Naive thymus-derived CD8-positive, alpha-beta T cell (primary cell): ENCODE results near the gene VAT1. TPM values are rescaled to one million over a fixed set of nuclear protein-coding genes. Genes with fewer than 3 reads are reported as not detected.
"Not testable (repeated sequence)": the region's sequence is repeated elsewhere in the genome, so short reads cannot be mapped to it uniquely, and the experiment has no call there.

Source experiments
- ATAC-seq, 2 donors: fragments of 150-1000 bp; cut with Tn5 transposase in 1 of 2; sonication (Bioruptor Pico), chemical (Tn5 transposase) in 1 of 2; 1 replicate in 1 of 2; 2 replicates in 1 of 2; pipeline ENCODE4 v1.10.0; 2021; ENCODE audit warnings: mild to moderate bottlenecking in 2 of 2, moderate library complexity in 2 of 2
- POLR2A ChIA-PET: fragments of 350-600 bp; sonication (Branson Sonifier 250); formaldehyde crosslinking; loops from one replicate; lab custom pipeline; 2021; ENCODE audit warnings: antibody characterized with exemption; lab: Charles Lee
- DNase-seq, 10 donors: peaks; one replicate each; pipeline versions ENCODE4 v3.0.0 to v3.0.0-alpha.2; 2020 to 2022
- H3K27ac Mint-ChIP-seq, 10 donors: one replicate each; pipeline ENCODE4 v1.8.0; 2020 to 2022; ENCODE audit warnings: mild to moderate bottlenecking in 10 of 10, mixed read lengths in 10 of 10, moderate library complexity in 4 of 10, inconsistent platforms in 1 of 10
- H3K27me3 Mint-ChIP-seq, 5 donors: one replicate each; pipeline ENCODE4 v1.8.0; 2021 to 2022; ENCODE audit warnings: mixed read lengths in 5 of 5
- H3K36me3 Mint-ChIP-seq, 3 donors: one replicate each; pipeline ENCODE4 v1.8.0; 2020 to 2022; ENCODE audit warnings: mixed read lengths in 3 of 3, mild to moderate bottlenecking in 2 of 3, inconsistent platforms in 1 of 3
- H3K4me1 Mint-ChIP-seq, 4 donors: one replicate each; pipeline ENCODE4 v1.8.0; 2021 to 2022; ENCODE audit warnings: mixed read lengths in 4 of 4
- H3K4me3 Mint-ChIP-seq, 10 donors: one replicate each; pipeline ENCODE4 v1.8.0; 2020 to 2022; ENCODE audit warnings: mild to moderate bottlenecking in 10 of 10, mixed read lengths in 10 of 10, moderate library complexity in 6 of 10, inconsistent platforms in 1 of 10
- H3K9me3 Mint-ChIP-seq, 9 donors: one replicate each; pipeline ENCODE4 v1.8.0; 2020 to 2022; ENCODE audit warnings: mixed read lengths in 9 of 9, mild to moderate bottlenecking in 3 of 9, inconsistent platforms in 1 of 9, moderate library complexity in 1 of 9
- polyA plus RNA-seq, 3 donors: library from polyadenylated mRNA; unstranded; fragments of 300-500 nt; fragmentation: Illumina TruSeq; gene quantifications; one replicate each; pipeline ENCODE4 v1.2.3, GENCODE V29; 2021
- total RNA-seq, 8 experiments: library from RNA in 2 of 8; stranded (reverse) in 2 of 8; gene quantifications; one replicate each; pipeline ENCODE4 v1.2.3 and lab custom pipeline; 2021 to 2026

The VAT1 gene
- total and polyA plus RNA-seq, 5 experiments from 2014 or later: 24.7 to 42.2 (median 33.9) TPM

DNA sequence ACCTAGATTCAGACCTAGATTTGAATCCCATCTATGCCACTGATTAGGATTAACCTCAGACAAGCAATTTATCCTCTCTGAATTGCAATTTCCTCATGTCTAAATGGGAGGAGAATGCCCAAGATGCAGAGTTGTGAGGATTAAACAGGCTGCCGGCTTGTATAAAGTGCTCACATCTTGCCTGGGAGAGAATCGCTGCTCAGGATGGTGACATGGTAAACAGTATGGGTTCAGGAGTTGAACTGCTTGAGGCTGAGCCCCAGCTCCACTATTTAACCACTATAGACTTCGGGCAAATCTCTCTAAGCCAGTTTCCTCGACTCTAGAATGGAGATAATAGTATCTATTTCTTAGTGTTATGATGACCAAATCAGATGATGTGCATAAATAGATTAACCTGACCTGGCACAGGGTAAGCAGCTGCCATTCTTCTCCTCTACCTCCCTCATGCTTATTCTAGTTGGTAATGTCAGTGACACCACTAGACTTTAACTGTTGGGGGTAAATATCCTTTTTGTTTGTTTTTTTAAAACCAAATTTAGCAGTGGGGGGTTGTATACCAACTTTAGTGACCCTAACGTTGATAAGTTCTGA lies 24.7 kb downstream of the VAT1 start:
- Mint-ChIP-seq H3K4me1 (peaks cover 16 to 35% (median 27%) of the 10 kb centered on the region in 4 donors), H3K27me3 (no peaks in the 10 kb centered on the region), H3K27ac (peak overlapping the region; percentile 91 to 100 (median 99)), H3K4me3 (peak overlapping the region; percentile 93 to 98 (median 96)), H3K36me3 (peaks cover 0 to 47% (median 11%) of the 10 kb centered on the region in 3 donors), H3K9me3 (no peaks in the 10 kb centered on the region)
- DNase-seq (no peak), ATAC-seq (no peak)
- POLR2A ChIA-PET: interaction anchor here (0.6 to 2.8 kb wide), 35 partner anchors 9 to 1309 kb away, joined by 3 to 44 read pairs (median 6); partner anchors contain the start of genes AARSD1, BECN1, BRCA1 and CNP

DNA sequence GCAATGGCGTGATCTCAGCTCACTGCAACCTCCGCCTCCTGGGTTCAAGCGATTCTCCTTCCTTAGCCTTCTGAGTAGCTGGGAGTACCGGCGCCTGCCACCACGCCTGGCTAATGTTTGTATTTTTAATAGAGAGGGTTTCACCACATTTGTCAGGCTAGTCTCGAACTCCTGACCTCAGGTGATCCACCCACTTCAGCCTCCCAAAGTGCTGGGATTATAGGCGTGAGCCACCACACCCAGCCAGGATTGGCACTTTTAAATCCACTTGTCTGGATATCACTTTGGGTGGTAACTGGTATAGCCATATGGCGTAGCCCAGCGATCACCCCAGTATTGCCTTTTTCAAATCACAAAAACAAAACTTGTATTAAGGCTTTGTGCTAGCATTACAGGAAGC lies 28.3 kb downstream of the VAT1 start:
- Mint-ChIP-seq H3K36me3 (peaks cover 5 to 44% (median 17%) of the 10 kb centered on the region in 3 donors), H3K27ac (peak overlapping the region in 2 of 10 donors; percentile 20 to 48), H3K4me1 (peaks cover 9 to 22% (median 11%) of the 10 kb centered on the region in 4 donors)
- DNase-seq, H3K4me3 Mint-ChIP-seq, H3K9me3 Mint-ChIP-seq, POLR2A ChIA-PET, H3K27me3 Mint-ChIP-seq, ATAC-seq: not testable (repeated sequence)

DNA sequence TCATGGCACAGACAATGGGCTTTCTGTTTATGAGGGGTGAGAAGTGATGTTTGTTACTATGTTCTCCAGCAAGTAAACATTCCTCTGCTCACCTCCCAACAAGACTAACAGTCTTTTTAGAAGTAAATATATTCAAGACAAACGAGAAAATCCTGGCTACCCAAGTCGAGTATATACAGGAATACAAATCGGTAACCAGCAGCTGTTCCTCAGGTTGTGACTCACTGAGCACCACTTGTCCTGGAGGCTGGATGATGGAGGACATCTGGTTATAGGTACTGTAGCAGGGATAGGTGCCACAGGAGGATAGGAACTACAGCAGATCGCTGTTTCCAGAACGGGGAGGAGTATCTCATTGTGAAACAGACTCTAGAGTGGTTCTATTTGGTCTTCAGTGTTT lies 29.3 kb downstream of the VAT1 start:
- Mint-ChIP-seq H3K36me3 (peaks cover 5 to 52% (median 22%) of the 10 kb centered on the region in 3 donors), H3K4me1 (peaks cover 3 to 13% (median 6%) of the 10 kb centered on the region in 4 donors), H3K27ac (peak overlapping the region in 2 of 10 donors; percentile 49 to 62), H3K27me3 (no peaks in the 10 kb centered on the region), H3K4me3 (no peak overlapping the region), H3K9me3 (no peaks in the 10 kb centered on the region)
- DNase-seq: no peak
- no peak for ATAC-seq
- POLR2A ChIA-PET: interaction anchor here (0.6 kb wide), 2 partner anchors 9 to 28 kb away, joined by 3 read pairs; no protein-coding TSS in a partner anchor

DNA sequence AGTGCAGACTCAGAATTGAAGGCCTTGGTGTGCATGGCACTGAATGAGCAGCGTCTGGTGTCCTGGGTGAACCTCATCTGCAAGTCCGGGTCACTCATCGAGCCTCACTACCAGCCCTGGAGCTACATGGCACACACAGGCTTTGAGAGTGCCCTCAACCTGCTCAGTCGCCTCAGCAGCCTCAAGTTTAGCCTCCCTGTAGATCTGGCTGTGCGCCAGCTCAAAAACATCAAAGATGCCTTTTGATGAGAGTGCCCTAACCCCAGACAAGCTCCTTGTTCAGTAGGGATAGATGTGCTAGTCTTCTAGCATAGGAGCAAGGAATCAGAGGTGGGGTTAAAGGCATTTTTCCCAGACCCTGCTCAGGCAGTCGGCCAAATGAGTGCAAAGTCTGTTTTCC lies 30.7 kb downstream of the VAT1 start:
- H3K9me3 Mint-ChIP-seq: no peaks in the 10 kb centered on the region
- ATAC-seq: no peak
- H3K4me1 Mint-ChIP-seq: peaks cover 0 to 6% (median 2%) of the 10 kb centered on the region in 4 donors
- H3K4me3 Mint-ChIP-seq: no peak overlapping the region
- no peaks in the 10 kb centered on the region for H3K27me3 Mint-ChIP-seq
- POLR2A ChIA-PET: interaction anchor here (0.6 to 1.1 kb wide), 2 partner anchors 8 to 369 kb away, joined by 4 to 6 read pairs; no protein-coding TSS in a partner anchor
- no peak for DNase-seq
- peak overlapping the region in 1 of 10 donors; percentile 13 for H3K27ac Mint-ChIP-seq
- peaks cover 5 to 66% (median 22%) of the 10 kb centered on the region in 3 donors for H3K36me3 Mint-ChIP-seq

DNA sequence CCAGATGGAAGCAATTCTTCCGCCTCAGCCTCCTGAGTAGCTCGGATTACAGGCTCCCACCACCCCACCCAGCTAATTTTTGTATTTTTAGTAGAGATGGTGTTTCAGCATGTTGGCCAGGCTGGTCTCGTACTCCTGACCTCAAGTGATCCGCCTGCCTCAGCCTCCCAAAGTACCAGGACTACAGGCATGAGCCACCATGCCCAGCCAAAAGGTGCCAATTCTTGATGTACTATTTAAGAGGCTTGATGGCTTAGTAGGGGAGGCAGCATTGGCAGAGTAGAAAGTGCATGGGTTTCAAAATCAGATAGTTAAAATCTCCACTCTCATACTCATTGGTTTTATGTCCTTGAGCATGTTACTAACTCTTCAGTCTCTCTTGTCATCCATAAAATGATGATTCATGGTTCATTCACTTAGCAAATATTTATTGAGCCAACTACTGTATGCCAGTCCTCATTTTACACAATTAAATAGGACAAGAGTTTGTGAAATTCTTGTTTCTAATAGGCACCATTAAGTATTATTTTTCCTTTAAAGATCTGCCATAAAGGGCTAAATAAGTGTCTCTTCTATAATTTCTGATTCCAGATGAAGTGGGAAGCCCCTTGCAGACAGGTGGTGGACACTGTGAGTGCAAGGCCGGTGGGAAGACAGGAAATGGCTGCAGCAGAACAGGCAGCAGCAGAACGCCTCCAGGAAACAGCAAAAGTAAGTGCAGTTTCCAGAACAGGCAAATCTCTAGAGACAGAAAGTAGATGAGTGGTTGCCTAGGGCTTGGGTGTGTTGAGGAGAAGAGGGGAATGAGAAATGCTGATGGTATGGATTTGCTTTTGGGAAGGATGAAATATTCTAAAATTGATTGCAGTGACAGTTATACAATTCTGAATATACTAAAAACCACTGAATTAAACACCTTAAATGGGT lies 32.2 kb downstream of the VAT1 start:
- H3K27ac Mint-ChIP-seq: peak overlapping the region in 2 of 10 donors; percentile 20
- ATAC-seq (no peak), DNase-seq (no peak)
- H3K36me3 Mint-ChIP-seq: peaks cover 5 to 78% (median 24%) of the 10 kb centered on the region in 3 donors
- H3K4me1 Mint-ChIP-seq: peaks cover 0 to 16% (median 4%) of the 10 kb centered on the region in 4 donors
- no peaks in the 10 kb centered on the region for H3K9me3 Mint-ChIP-seq
- H3K4me3 Mint-ChIP-seq: no peak overlapping the region
- H3K27me3 Mint-ChIP-seq: no peaks in the 10 kb centered on the region
- POLR2A ChIA-PET: no interaction called here

DNA sequence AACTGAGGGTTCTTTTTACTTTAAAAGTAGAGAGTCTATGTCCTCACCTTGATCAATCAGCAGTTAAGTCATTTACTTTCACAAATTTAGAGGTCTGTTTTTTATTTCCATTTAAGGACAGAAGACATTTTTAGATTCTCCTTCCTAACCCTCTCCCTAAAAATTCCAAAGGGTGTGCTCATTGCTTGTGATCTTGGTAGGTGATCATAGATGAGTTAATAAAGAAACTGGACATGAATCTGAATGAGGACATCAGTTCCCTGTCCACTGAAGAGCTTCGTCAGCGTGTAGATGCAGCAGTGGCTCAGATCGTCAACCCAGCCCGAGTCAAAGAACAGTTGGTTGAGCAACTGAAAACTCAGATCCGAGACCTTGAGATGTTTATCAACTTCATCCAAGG lies 33.0 kb downstream of the VAT1 start:
- POLR2A ChIA-PET: no interaction called here
- peaks cover 0 to 24% (median 6%) of the 10 kb centered on the region in 4 donors for H3K4me1 Mint-ChIP-seq
- peak overlapping the region in 1 of 10 donors; percentile 75 for H3K27ac Mint-ChIP-seq
- H3K27me3 Mint-ChIP-seq: no peaks in the 10 kb centered on the region
- no peak for ATAC-seq
- no peak for DNase-seq
- peaks cover 5 to 86% (median 27%) of the 10 kb centered on the region in 3 donors for H3K36me3 Mint-ChIP-seq
- H3K4me3 Mint-ChIP-seq: no peak overlapping the region
- H3K9me3 Mint-ChIP-seq: no peaks in the 10 kb centered on the region

DNA sequence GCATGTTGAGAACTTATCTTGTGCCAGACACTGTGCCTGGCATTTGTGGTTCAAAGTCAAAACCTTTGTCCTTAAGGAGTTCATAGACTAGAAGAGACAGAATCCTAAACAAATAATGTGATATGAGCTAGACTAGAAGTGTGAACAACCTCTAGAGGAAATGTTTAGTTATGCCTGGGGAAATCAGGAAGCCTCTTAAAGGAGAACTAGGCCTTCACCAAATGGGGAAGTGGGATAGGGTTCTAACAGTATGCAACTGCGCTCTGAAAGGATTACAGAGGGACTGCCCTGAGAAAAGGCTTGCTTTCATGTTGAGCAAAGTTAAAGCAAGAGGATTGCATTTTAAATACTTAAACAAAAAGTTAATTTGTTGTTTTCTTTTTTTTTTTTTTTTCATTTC lies 37.0 kb downstream of the VAT1 start:
- POLR2A ChIA-PET: interaction anchor here (0.6 to 2.1 kb wide), 2 partner anchors 13 to 414 kb away, joined by 4 to 17 read pairs; partner anchors contain the start of gene RPL27
- peaks cover 4 to 62% (median 21%) of the 10 kb centered on the region in 3 donors for H3K36me3 Mint-ChIP-seq
- no peaks in the 10 kb centered on the region for H3K27me3 Mint-ChIP-seq
- peak overlapping the region in 3 of 10 donors; percentile 17 to 81 (median 72) for H3K27ac Mint-ChIP-seq
- no peak for ATAC-seq
- H3K9me3 Mint-ChIP-seq: no peaks in the 10 kb centered on the region
- DNase-seq: peak in 1 of 10 donors; percentile 17
- peaks cover 11 to 51% (median 28%) of the 10 kb centered on the region in 4 donors for H3K4me1 Mint-ChIP-seq
- peak overlapping the region in 1 of 10 donors; percentile 63 for H3K4me3 Mint-ChIP-seq

DNA sequence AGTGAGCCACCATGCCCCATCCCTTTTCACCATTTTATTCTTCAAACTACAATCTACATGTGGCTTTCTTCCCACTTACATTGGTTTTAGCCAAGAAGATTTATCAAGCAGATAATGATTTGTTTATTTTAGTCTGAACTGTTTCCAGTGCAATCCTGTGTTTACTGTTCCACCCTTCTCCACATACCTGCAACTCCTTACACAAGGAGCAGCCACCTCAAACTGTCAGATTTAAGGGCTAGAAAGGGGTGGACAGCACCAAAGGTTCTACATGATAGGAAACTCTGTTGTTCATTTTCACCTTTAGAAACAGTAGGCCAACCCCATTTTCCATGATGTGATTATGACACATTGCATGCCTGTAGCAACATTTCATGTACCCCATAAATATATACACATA lies 39.9 kb downstream of the VAT1 start:
- DNase-seq (no peak), ATAC-seq (no peak)
- no peaks in the 10 kb centered on the region for H3K27me3 Mint-ChIP-seq
- H3K36me3 Mint-ChIP-seq: peaks cover 0 to 33% (median 5%) of the 10 kb centered on the region in 3 donors
- POLR2A ChIA-PET: no interaction called here
- H3K4me1 Mint-ChIP-seq: peaks cover 16 to 61% (median 40%) of the 10 kb centered on the region in 4 donors
- peak overlapping the region in 6 of 10 donors; percentile 37 to 96 (median 57) for H3K27ac Mint-ChIP-seq
- no peaks in the 10 kb centered on the region for H3K9me3 Mint-ChIP-seq
- H3K4me3 Mint-ChIP-seq: peak overlapping the region in 9 of 10 donors; percentile 25 to 97 (median 94)

DNA sequence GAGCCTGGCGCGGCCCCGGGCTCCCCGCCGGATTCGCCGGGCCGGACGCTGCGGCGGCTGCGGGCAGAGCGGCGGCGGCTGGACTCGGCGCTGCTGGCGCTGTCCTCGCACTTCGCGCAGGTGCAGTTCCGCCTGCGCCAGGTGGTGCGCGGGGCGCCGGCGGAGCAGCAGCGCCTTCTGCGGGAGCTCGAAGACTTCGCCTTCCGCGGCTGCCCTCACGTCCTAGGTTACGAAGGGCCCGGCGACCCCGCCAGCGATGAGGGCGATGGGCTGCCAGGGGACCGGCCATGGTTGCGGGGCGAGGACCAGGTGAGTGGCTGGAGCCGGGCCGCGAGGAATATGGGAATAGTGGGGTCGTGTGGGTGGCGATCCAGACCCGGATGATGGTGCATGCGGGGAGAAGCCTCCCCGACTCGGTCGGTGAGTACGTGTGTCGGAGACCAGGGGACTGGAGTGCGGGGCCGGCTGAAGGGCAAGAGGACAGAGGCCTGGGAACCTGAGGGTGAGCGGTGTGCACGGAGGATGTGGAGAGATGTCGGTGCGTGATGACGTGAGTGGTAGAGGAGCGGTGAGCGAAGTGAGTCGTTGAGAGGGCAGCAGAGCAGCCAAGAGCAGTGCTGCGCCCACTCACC lies 41.3 kb downstream of the VAT1 start:
- ATAC-seq: peak; percentile 77 to 81
- no peaks in the 10 kb centered on the region for H3K9me3 Mint-ChIP-seq
- peaks cover 0 to 21% (median 5%) of the 10 kb centered on the region in 3 donors for H3K36me3 Mint-ChIP-seq
- no peaks in the 10 kb centered on the region for H3K27me3 Mint-ChIP-seq
- peaks cover 16 to 57% (median 40%) of the 10 kb centered on the region in 4 donors for H3K4me1 Mint-ChIP-seq
- POLR2A ChIA-PET: interaction anchor here (0.6 to 2.9 kb wide), 4 partner anchors 17 to 386 kb away, joined by 3 to 18 read pairs (median 4); partner anchors contain the start of gene RPL27
- peak overlapping the region; percentile 75 to 99 (median 94) for H3K27ac Mint-ChIP-seq
- peak overlapping the region; percentile 91 to 97 (median 94) for H3K4me3 Mint-ChIP-seq
- peak; percentile 26 to 72 (median 48) for DNase-seq

DNA sequence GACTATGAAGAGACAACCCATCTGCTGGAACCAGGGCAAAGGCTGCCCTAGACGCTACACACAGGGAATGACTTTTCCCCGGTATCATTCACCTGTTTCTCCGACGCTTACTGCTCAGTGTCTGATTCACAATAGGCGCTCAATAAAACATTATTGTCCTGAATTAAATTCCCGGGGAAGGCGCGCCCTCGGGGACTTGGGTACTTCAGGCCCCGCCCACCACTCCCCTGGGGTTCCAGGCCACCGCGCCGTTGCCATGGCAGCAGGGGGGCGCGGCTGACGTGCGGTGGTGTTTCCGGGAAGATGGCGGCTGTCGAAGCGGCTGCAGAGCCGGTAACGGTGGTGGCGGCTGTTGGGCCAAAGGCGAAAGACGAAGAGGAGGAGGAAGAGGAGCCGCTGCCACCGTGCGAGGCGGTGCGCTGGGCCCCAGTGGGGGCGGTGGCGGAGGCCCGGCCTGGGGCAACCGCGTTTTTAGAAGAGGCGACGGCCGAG lies 41.9 kb downstream of the VAT1 start, which contains the start of gene RUNDC1:
Gene RUNDC1 (plus strand): TSS at position 292 of the 492 bp plus-strand sequence. CDS start 12 bp downstream, at position 304.
- DNase-seq (peak; percentile 85 to 94 (median 89)), ATAC-seq (peak; percentile 85 to 90)
- POLR2A ChIA-PET: interaction anchor here (0.8 to 2.9 kb wide), 6 partner anchors 12 to 380 kb away, joined by 3 to 18 read pairs (median 4); partner anchors contain the start of genes BECN1 and RPL27
- H3K27ac Mint-ChIP-seq: peak within 1 kb of the TSS; percentile 92 to 99 (median 96)
- peak within 1 kb of the TSS; percentile 91 to 100 (median 98) for H3K4me3 Mint-ChIP-seq
- H3K36me3 Mint-ChIP-seq: peaks cover 0 to 16% (median 2%) of the 10 kb centered on the region in 3 donors
- H3K9me3 Mint-ChIP-seq: no peaks in the 10 kb centered on the region
- peaks cover 16 to 51% (median 39%) of the 10 kb centered on the region in 4 donors for H3K4me1 Mint-ChIP-seq
- no peaks in the 10 kb centered on the region for H3K27me3 Mint-ChIP-seq

DNA sequence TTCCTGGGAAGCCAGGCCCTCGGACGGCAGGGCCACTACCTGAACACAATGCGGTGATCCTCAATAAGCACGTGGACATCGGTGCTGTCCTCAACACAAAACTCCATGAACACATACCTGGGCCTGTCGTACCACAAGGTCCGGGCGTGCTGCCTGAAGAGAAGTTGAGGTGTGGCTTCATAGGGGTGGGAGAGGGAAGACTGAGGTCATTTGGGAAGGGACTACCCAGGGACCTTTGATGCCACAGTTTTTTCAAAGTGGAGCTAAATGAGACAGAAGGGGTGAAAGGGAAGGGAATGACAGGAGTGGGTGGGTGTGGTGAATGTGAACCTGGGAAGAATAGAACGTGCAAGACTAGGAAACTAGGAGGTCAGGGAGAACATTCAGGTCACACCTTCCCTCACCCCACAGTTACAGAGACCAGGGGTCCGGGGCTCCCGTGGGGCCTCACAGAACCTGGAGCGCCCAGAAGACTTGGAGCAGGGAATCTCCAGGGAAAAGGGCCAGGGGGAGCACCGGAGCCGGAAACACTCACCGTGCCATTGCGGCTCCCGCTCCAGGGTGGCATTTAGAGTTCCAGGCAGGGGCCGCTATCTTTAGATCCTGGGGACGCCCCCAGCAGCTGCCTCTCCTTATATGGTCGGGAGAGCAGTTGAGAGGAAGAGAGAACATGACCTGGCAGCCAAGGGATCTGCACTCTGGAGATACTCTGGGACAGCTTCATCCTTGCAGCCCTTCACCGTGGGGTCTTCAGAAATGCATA lies 42.5 kb downstream of the VAT1 start, which contains the start of gene PTGES3L:
Gene PTGES3L (minus strand): TSS at position 570 of the 763 bp plus-strand sequence. CDS start 27 bp downstream, at position 543.
- Mint-ChIP-seq H3K36me3 (peaks cover 0 to 10% (median 2%) of the 10 kb centered on the region in 3 donors), H3K27me3 (no peaks in the 10 kb centered on the region), H3K4me3 (peak within 1 kb of the TSS; percentile 91 to 100 (median 98)), H3K9me3 (no peaks in the 10 kb centered on the region), H3K4me1 (peaks cover 16 to 45% (median 37%) of the 10 kb centered on the region in 4 donors), H3K27ac (peak within 1 kb of the TSS; percentile 92 to 99 (median 96))
- DNase-seq (peak in 4 of 10 donors; percentile 12 to 70 (median 22)), ATAC-seq (peak; percentile 36 to 47)
- POLR2A ChIA-PET: interaction anchor here (0.9 to 2.9 kb wide), 5 partner anchors 11 to 156 kb away, joined by 3 to 18 read pairs (median 5); partner anchors contain the start of genes BECN1 and RPL27
